ENCODE data around the gene B4GALT4. TPM values are rescaled to one million over a fixed set of nuclear protein-coding genes. Genes with fewer than 3 reads are reported as not detected.

The B4GALT4 gene
- total RNA-seq, 1 donor from 2014 or later, result 12.0 TPM

DNA sequence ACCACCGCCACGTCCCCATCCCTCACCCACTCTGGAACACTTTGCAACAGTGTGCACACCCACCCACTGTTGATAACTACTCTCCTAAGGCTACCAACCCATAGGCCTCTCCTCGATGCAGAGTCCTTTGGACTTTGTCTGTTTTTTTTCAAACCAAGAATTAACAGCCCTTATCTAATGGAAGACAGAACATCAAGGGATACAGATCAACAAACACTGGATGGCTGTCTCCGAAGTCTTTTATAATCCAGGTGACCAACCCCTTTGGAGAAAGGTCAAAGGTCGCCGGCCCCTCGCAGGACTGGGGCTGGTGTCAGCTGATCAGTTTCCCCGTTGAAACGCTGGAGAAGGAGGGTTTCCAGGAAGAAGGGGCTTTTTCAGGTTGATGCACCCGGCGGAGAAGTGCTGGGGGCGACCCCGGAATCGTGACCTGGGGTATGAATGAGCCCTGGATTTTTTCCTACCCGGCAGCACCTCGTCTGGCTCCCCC, 532 bp downstream of the B4GALT4 start:
- ATAC-seq (no peak), DNase-seq (ENCODE audit: missing footprints) (no peak)
- intact Hi-C loops (cut with DNase I), result no loop called here

DNA sequence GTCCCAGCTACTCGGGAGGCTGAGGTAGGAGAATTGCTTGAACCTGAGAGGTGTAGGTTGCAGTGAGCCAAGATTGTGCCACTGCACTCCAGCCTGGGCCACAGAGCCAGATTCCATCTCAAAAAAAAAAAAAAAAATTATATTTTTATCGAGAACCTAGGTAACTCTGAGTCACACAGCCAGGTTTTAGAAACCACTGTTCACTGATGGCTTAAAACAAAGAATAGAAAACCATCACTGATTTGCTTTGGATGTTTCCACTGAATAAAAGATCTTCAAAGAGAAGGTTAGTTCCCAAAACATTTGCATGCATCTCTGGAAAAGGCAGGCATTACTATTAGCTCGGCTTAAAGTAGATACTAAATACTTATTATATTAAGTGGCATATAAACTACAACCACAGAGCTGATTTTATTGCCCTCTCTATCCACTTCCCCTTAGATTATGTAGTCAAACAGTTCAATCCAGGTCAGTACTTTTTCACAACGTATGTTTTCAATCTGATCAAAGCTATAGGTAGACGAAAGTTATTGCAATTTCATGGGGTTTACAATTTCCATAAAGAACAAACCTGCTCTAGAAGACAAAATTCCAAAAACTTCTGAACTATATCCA, 1.4 kb downstream of the B4GALT4 start:
- no peak for DNase-seq (ENCODE audit: missing footprints)
- intact Hi-C loops (cut with DNase I), result loop anchor here (10.0 kb wide), 1 partner anchor 355 kb away; no protein-coding TSS in a partner anchor
- no peak for ATAC-seq

DNA sequence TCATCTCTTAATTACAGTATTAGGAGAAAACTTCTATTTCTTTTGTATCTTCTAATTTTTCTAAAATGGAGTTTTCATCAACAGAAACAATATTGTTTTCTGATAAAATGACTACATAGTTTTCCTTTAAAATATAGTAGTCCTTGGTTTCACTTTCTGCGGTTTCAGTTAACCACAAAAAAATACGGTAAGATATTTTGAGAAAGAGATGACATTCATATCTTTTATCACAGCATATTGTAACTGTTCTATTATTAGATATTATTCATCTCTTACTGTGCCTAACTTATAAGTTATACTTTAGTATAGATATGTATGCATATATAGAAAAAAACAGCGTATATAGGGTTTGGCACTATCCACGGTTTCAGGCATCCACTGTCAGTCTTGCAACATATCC, 2.3 kb downstream of the B4GALT4 start:
- intact Hi-C loops (cut with DNase I), result loop anchor here (10.0 kb wide), 1 partner anchor 354 kb away; no protein-coding TSS in a partner anchor
- ATAC-seq, result no peak
- DNase-seq (ENCODE audit: missing footprints), result no peak

- DNase-seq (ENCODE audit: missing footprints) (no peak), ATAC-seq (no peak)
- intact Hi-C loops (cut with DNase I), result loop anchor here (10.0 kb wide), 1 partner anchor 352 kb away; no protein-coding TSS in a partner anchor
Measured at GRCh38 chr3:119237299-119237698, 3.4 kb downstream of the B4GALT4 start.

- ATAC-seq (no peak), DNase-seq (ENCODE audit: missing footprints) (peak; percentile 77)
- intact Hi-C loops (cut with DNase I), result loop anchor here (10.0 kb wide), 1 partner anchor 352 kb away; no protein-coding TSS in a partner anchor
Measured at GRCh38 chr3:119236756-119237155, 3.9 kb downstream of the B4GALT4 start.

GRCh38 chr3:119235151-119235550, 5.5 kb downstream of the B4GALT4 start:
- no peak for ATAC-seq
- intact Hi-C loops (cut with DNase I), result loop anchor here (10.0 kb wide), 1 partner anchor 350 kb away; no protein-coding TSS in a partner anchor
- DNase-seq (ENCODE audit: missing footprints), result no peak

- ATAC-seq, result no peak
- no peak for DNase-seq (ENCODE audit: missing footprints)
- intact Hi-C loops (cut with DNase I), result loop anchor here (10.0 kb wide), 1 partner anchor 350 kb away; no protein-coding TSS in a partner anchor
Measured at GRCh38 chr3:119234610-119235009, 6.1 kb downstream of the B4GALT4 start.

DNA sequence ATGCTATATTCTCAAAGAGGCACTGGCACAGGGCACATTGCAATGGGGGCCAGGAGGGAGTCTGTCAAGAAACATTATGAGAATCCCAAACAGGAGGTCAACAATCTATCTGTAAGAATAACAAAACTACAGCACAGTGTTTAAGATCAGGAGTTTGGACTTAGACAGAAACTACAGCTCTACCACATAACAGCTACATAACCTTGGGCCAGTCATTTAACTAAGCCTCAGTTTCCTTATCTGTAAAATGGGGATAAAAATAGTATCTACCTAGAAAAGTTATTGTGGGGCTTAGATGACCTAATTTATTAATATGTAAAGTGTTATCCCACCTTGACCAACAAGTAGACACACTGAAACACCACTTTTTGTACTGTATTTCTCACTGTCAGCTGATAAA, 9.9 kb downstream of the B4GALT4 start:
- intact Hi-C loops (cut with DNase I), result loop anchor here (10.0 kb wide), 1 partner anchor 346 kb away; no protein-coding TSS in a partner anchor
- ATAC-seq (no peak), DNase-seq (ENCODE audit: missing footprints) (no peak)

DNA sequence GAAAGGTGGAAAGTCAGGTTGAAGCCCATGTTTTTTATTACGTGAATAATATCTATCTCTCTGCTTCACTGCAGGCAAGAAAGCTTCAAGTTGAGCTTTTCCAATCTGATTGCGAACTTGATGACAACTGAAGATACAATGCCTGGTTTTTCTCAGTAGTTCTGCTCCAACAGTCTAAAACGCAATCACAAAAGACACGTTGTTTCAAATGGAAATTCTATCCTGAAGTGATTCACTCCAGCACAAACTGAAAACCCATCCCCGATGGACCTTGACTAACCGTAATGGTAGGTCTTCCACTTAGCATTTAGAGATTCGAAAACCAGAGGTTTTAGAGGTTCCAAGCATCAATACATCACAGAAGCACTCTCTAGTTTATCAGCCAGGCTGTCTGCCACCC, 10.6 kb downstream of the B4GALT4 start:
- intact Hi-C loops (cut with DNase I), result loop anchor here (10.0 kb wide), 1 partner anchor 345 kb away; no protein-coding TSS in a partner anchor
- DNase-seq (ENCODE audit: missing footprints), result no peak
- ATAC-seq, result no peak

GRCh38 chr3:119229190-119229589, 11.5 kb downstream of the B4GALT4 start:
- DNase-seq (ENCODE audit: missing footprints) (no peak), ATAC-seq (no peak)
- intact Hi-C loops (cut with DNase I), result no loop called here

DNA sequence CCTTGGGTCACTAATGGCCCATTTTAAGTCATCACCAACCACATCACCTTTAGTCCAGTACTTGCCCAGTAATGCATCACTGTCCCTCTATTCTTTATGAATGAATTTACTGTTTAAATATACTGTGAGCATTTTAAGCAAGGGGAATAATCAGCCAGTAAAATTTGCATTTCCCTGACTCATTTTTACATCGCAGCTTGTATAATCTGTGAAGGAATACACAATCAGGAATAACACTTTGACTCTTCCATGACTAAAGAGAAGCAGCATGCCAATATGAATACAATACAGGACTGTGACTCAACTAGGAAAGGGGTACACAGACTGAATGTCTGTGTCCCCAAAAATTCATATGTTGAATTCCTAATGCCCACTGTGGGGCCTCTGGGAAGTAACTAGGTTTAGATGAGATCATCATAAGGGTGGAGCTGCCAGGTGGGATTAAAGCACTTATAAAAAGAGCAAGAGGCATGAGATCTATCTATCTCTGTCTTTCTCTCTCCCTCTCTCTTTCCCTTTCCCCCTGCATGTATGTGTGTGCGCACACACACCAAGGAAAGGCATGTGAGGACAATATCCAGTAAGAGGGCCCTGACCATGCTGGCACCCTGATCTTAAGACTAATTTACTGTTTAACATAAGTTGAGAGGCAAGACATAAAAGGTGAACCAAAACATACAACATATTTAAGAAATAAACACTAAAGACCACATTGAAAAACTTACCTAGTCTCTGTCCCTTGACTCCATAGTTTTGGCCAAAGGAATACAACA, 12.1 kb downstream of the B4GALT4 start:
- intact Hi-C loops (cut with DNase I), result no loop called here

GRCh38 chr3:119227070-119227850, 13.4 kb downstream of the B4GALT4 start:
- DNase-seq (ENCODE audit: missing footprints) (no peak), ATAC-seq (no peak)

More for the DNA sequence above, 12.1 kb downstream of the B4GALT4 start:
- DNase-seq (ENCODE audit: missing footprints), result no peak
- ATAC-seq, result no peak

GRCh38 chr3:119225121-119225520, 15.6 kb downstream of the B4GALT4 start:
- ATAC-seq (no peak), DNase-seq (ENCODE audit: missing footprints) (no peak)
- intact Hi-C loops (cut with DNase I), result no loop called here

More at GRCh38 chr3:119227070-119227850, 13.4 kb downstream of the B4GALT4 start:
- intact Hi-C loops (cut with DNase I), result no loop called here

DNA sequence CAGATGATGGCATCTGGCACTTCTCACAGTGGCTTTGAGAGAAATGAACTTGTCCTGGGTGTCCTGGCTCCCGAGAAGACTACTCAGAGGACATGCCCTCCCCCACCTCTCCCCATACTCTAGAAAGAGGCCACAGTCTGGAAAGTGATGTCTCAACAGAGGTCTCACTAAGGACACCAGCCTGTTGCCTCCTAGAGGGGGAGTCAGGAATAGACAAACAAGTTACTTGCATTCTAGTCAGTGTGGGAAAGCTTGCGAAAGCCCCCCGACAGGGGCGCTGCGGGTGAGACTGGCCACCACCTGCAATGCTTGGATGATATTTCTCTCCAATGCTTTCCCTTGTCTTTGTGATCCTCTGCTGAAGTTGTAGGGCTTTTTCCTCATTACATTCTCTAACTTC, 17.2 kb downstream of the B4GALT4 start:
- intact Hi-C loops (cut with DNase I), result no loop called here

DNA sequence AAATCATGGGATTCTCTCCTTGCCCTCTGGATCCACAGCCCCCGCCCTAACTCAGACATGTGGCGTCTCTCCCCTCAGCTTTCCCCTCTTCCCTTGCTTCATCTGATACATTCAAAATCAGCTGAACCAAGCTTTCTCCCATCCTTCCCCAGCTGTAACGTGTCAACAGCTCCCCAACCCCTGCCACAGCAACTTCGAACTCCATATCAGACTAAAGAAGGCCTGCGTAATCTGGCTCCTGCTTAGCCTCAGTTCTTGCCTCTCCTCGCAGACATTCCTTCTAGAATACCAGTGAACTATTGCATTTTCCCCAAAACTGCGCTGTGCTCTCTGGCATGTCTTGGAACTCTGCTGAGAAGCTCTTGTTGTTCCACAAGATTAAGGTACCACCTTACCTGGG, 18.3 kb downstream of the B4GALT4 start:
- intact Hi-C loops (cut with DNase I), result no loop called here
- DNase-seq (ENCODE audit: missing footprints) (no peak), ATAC-seq (no peak)

More for the DNA sequence above, 17.2 kb downstream of the B4GALT4 start:
- no peak for ATAC-seq
- no peak for DNase-seq (ENCODE audit: missing footprints)

- DNase-seq (ENCODE audit: missing footprints) (no peak), ATAC-seq (no peak)
Measured at GRCh38 chr3:119221779-119222320, 18.8 kb downstream of the B4GALT4 start.

GRCh38 chr3:119220970-119221667, 19.6 kb downstream of the B4GALT4 start:
- intact Hi-C loops (cut with DNase I), result no loop called here
- ATAC-seq, result no peak
- no peak for DNase-seq (ENCODE audit: missing footprints)

More at GRCh38 chr3:119221779-119222320, 18.8 kb downstream of the B4GALT4 start:
- intact Hi-C loops (cut with DNase I), result no loop called here

GRCh38 chr3:119220198-119220597, 20.5 kb downstream of the B4GALT4 start:
- ATAC-seq (no peak), DNase-seq (ENCODE audit: missing footprints) (no peak)
- intact Hi-C loops (cut with DNase I), result no loop called here

Measured in Right ventricle myocardium inferior (tissue), 1 donor.